Measurements from ENCODE around the gene PTPRT. TPM values are rescaled to one million over a fixed set of nuclear protein-coding genes. Genes with fewer than 3 reads are reported as not detected.

PTPRT gene
- 1 to 10 TPM in 5 of 6 donors, under 1 TPM in 1; 0.20 to 7.1 (median 3.8) TPM for total RNA-seq

- H3K27me3 ChIP-seq = peaks cover 0 to 25% (median 11%) of the 10 kb centered on the region in 4 donors
- no peak within 1 kb of the TSS for H3K27ac ChIP-seq
- H3K4me3 ChIP-seq = peak within 1 kb of the TSS in 3 of 4 donors; percentile 17 to 34 (median 26)
- ATAC-seq (ENCODE audit: low FRiP score in 2 of 2) = no peak
- no peaks in the 10 kb centered on the region for H3K36me3 ChIP-seq
- 0 to 3% methylated on average over 2 to 30 of the region's 115 CpGs for WGBS, 2 donors
- TF ChIP-seq EP300 (IDR thresholded peaks at IDR 0.05) (no peak), POLR2AphosphoS5 (IDR thresholded peaks at IDR 0.05) (no peak), POLR2A (IDR thresholded peaks at IDR 0.05) (no peak), CTCF (IDR thresholded peaks at IDR 0.05) (no peak)
- no peaks in the 10 kb centered on the region for H3K9me3 ChIP-seq
- peak in 1 of 2 donors; percentile 82 for DNase-seq
- peaks cover 0 to 28% (median 15%) of the 10 kb centered on the region in 4 donors for H3K4me1 ChIP-seq
These were observed at the start of gene PTPRT for GRCh38 chr20:43189554-43190331. Gene PTPRT, minus strand, starts transcription at chr20:43189906. Its CDS starts 173 bp downstream, at chr20:43189733.

- no peak for DNase-seq
- no peak for ATAC-seq (ENCODE audit: low FRiP score in 2 of 2)
- Histone ChIP-seq H3K4me3 (no peak overlapping the region), H3K36me3 (no peaks in the 10 kb centered on the region), H3K27me3 (no peaks in the 10 kb centered on the region), H3K9me3 (no peaks in the 10 kb centered on the region), H3K4me1 (no peaks in the 10 kb centered on the region), H3K27ac (no peak overlapping the region)
- TF ChIP-seq POLR2AphosphoS5 (IDR thresholded peaks at IDR 0.05) (no peak), POLR2A (IDR thresholded peaks at IDR 0.05) (no peak), CTCF (IDR thresholded peaks at IDR 0.05) (no peak), EP300 (IDR thresholded peaks at IDR 0.05) (no peak)
- 69 to 80% methylated on average over 3 of the region's 3 CpGs for WGBS, 2 donors
These were observed 49.1 kb upstream of the PTPRT start for GRCh38 chr20:43238833-43239232.

- no peaks in the 10 kb centered on the region for H3K4me1 ChIP-seq
- no peak overlapping the region for H3K4me3 ChIP-seq
- no peaks in the 10 kb centered on the region for H3K27me3 ChIP-seq
- ATAC-seq (ENCODE audit: low FRiP score in 2 of 2) (no peak), DNase-seq (no peak)
- H3K36me3 ChIP-seq = no peaks in the 10 kb centered on the region
- H3K9me3 ChIP-seq = no peaks in the 10 kb centered on the region
- H3K27ac ChIP-seq = no peak overlapping the region
- WGBS, 2 donors = 29 to 35% methylated on average over 5 of the region's 5 CpGs
- TF ChIP-seq POLR2A (IDR thresholded peaks at IDR 0.05) = no peak
- no peak for TF ChIP-seq POLR2AphosphoS5 (IDR thresholded peaks at IDR 0.05)
- TF ChIP-seq EP300 (IDR thresholded peaks at IDR 0.05) = no peak
- no peak for TF ChIP-seq CTCF (IDR thresholded peaks at IDR 0.05)
These were observed 48.6 kb upstream of the PTPRT start for GRCh38 chr20:43238266-43238665.

- no peaks in the 10 kb centered on the region for H3K9me3 ChIP-seq
- H3K27ac ChIP-seq = no peak overlapping the region
- ATAC-seq (ENCODE audit: low FRiP score in 2 of 2) (no peak), DNase-seq (no peak)
- no peak overlapping the region for H3K4me3 ChIP-seq
- H3K4me1 ChIP-seq = no peaks in the 10 kb centered on the region
- no peaks in the 10 kb centered on the region for H3K36me3 ChIP-seq
- TF ChIP-seq POLR2AphosphoS5 (IDR thresholded peaks at IDR 0.05) (no peak), EP300 (IDR thresholded peaks at IDR 0.05) (no peak), POLR2A (IDR thresholded peaks at IDR 0.05) (no peak), CTCF (IDR thresholded peaks at IDR 0.05) (no peak)
- H3K27me3 ChIP-seq = no peaks in the 10 kb centered on the region
- WGBS, 2 donors = 79 to 84% methylated on average over 4 of the region's 4 CpGs
These were observed 48.0 kb upstream of the PTPRT start for GRCh38 chr20:43237651-43238168.
